Right atrium auricular region (tissue), 2 donors: ENCODE measurements around the gene AAR2. TPM values are rescaled to one million over a fixed set of nuclear protein-coding genes. Genes with fewer than 3 reads are reported as not detected.
A peak's percentile ranks its signal among the peaks of the same experiment; 100 is the strongest.

Source experiments
- DNase-seq: peaks from one replicate; pipeline ENCODE4 v3.0.0-alpha.2; 2019; ENCODE audit warnings: low spot score
- H3K27ac ChIP-seq, 2 donors: fragments of 200-600 bp; sonication (generic); 1 replicate in 1 of 2; 2 replicates in 1 of 2; pipeline ENCODE4 v1.5.1; 2016 to 2019
- H3K27me3 ChIP-seq, 2 donors: fragments of 200-600 bp; sonication (generic); one replicate each; pipeline versions ENCODE4 v1.5.1 to v1.6.0; 2017 to 2019
- H3K36me3 ChIP-seq: fragments of 200-600 bp; sonication (generic); one replicate; pipeline ENCODE4 v1.5.1; 2016
- H3K4me1 ChIP-seq, 2 donors: fragments of 200-600 bp; sonication (generic); one replicate each; pipeline versions ENCODE4 v1.5.1 to v1.6.0; 2017 to 2019
- H3K4me3 ChIP-seq, 2 donors: fragments of 200-600 bp; sonication (generic); 1 replicate in 1 of 2; 2 replicates in 1 of 2; pipeline ENCODE4 v1.5.1; 2017 to 2019; ENCODE audit warnings: mild to moderate bottlenecking in 1 of 2, moderate library complexity in 1 of 2
- H3K9me3 ChIP-seq, 2 donors: fragments of 200-600 bp; sonication (generic); one replicate each; pipeline ENCODE4 v1.5.1; 2019
- CTCF ChIP-seq, 2 donors: fragments of 200-600 bp; sonication (generic); IDR thresholded peaks; one replicate each; pipeline ENCODE4 v1.5.1; 2019; ENCODE audit warnings: antibody characterized with exemption in 2 of 2
- total RNA-seq, 2 donors: library from RNA; depleted of rRNA; stranded (reverse); fragments of >200 nt; gene quantifications; one replicate each; pipeline ENCODE4 v1.1.0, GENCODE V29; 2016

AAR2 gene
- 10 to 100 TPM; 18.9 to 22.8 TPM for total RNA-seq

- H3K36me3 ChIP-seq: peaks cover 15% of the 10 kb centered on the region
- peaks cover 0 to 13% of the 10 kb centered on the region in 2 donors for H3K4me1 ChIP-seq
- H3K27me3 ChIP-seq: no peaks in the 10 kb centered on the region
- H3K9me3 ChIP-seq: no peaks in the 10 kb centered on the region
- TF ChIP-seq CTCF (IDR thresholded peaks at IDR 0.05): no peak
- peak within 1 kb of the TSS; percentile 71 to 77 for H3K27ac ChIP-seq
- H3K4me3 ChIP-seq: peak within 1 kb of the TSS; percentile 73 to 97
- peak; percentile 76 for DNase-seq
These were observed at the start of gene AAR2 for GRCh38 chr20:36235892-36236785. AAR2 (plus strand) TSS chr20:36236478; CDS start chr20:36239869, 3,391 bp downstream.

- DNase-seq: no peak
- no peaks in the 10 kb centered on the region for H3K9me3 ChIP-seq
- H3K36me3 ChIP-seq: peaks cover 22% of the 10 kb centered on the region
- no peak overlapping the region for H3K4me3 ChIP-seq
- TF ChIP-seq CTCF (IDR thresholded peaks at IDR 0.05): no peak
- H3K27ac ChIP-seq: no peak overlapping the region
- no peaks in the 10 kb centered on the region for H3K4me1 ChIP-seq
- H3K27me3 ChIP-seq: no peaks in the 10 kb centered on the region
These were observed 42.1 kb upstream of the AAR2 start for GRCh38 chr20:36193977-36194712.

- no peak for DNase-seq
- H3K9me3 ChIP-seq: no peaks in the 10 kb centered on the region
- peaks cover 6% of the 10 kb centered on the region for H3K36me3 ChIP-seq
- no peak overlapping the region for H3K27ac ChIP-seq
- TF ChIP-seq CTCF (IDR thresholded peaks at IDR 0.05): no peak
- H3K4me1 ChIP-seq: no peaks in the 10 kb centered on the region
- H3K27me3 ChIP-seq: no peaks in the 10 kb centered on the region
- H3K4me3 ChIP-seq: no peak overlapping the region
These were observed 39.6 kb upstream of the AAR2 start for GRCh38 chr20:36196676-36197075.

GRCh38 chr20:36197271-36197670 lies 39.0 kb upstream of the AAR2 start:
- DNase-seq: no peak
- TF ChIP-seq CTCF (IDR thresholded peaks at IDR 0.05): no peak
- H3K9me3 ChIP-seq: no peaks in the 10 kb centered on the region
- no peak overlapping the region for H3K4me3 ChIP-seq
- H3K27ac ChIP-seq: no peak overlapping the region
- peaks cover 6% of the 10 kb centered on the region for H3K36me3 ChIP-seq
- no peaks in the 10 kb centered on the region for H3K4me1 ChIP-seq
- H3K27me3 ChIP-seq: no peaks in the 10 kb centered on the region

- Histone ChIP-seq H3K36me3 (peaks cover 3% of the 10 kb centered on the region), H3K4me1 (no peaks in the 10 kb centered on the region), H3K9me3 (no peaks in the 10 kb centered on the region), H3K27ac (no peak overlapping the region), H3K27me3 (no peaks in the 10 kb centered on the region), H3K4me3 (no peak overlapping the region)
- TF ChIP-seq CTCF (IDR thresholded peaks at IDR 0.05): peak; percentile 92 to 94
- DNase-seq: peak; percentile 86
These were observed 36.7 kb upstream of the AAR2 start for GRCh38 chr20:36199345-36200257.
